ENCODE data around the gene UBTD2. TPM values are rescaled to one million over a fixed set of nuclear protein-coding genes. Genes with fewer than 3 reads are reported as not detected.
"Not testable (repeated sequence)": the region's sequence is repeated elsewhere in the genome, so short reads cannot be mapped to it uniquely, and the experiment has no call there.

Gene UBTD2
- polyA plus RNA-seq, 3 donors = 54.4 to 81.8 (median 74.5) TPM

- no peak for DNase-seq (ENCODE audit: extremely low read depth in 1 of 11, low read depth in 9 of 11, low spot score in 4 of 11)
These were observed 19.6 kb upstream of the UBTD2 start for GRCh38 chr5:172303162-172303561.

DNA sequence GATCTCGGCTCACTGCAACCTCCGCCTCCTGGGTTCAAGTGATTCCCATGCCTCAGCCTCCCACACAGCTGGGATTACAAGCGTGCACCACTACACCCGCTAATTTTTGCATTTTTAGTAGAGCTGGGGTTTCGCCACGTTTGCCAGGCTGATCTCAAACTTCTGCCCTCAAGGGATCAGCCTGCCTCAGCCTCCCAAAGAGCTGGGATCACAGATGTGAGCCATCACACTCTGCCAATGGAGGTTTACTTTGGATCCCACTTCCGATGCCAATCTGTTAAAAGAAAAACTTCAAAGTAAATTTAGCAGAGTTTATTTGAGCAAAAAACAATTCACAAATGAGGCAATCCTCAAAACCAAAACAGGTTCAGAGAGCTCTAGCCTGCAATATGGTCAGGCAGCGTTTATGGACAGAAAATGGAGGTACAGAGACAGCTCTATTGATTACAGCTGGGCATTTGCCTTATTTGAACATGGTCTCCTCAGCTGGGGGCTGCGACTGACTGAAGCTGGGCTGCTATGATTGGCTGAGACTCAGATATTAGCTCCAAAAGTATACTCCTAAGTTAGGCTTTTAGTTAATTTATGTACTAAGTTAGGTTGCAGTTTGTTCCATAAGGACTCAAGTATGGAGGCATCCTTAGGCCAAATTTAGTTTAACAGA is 18.6 kb upstream of the UBTD2 start:
- no peak for DNase-seq (ENCODE audit: extremely low read depth in 1 of 11, low read depth in 9 of 11, low spot score in 4 of 11)

DNA sequence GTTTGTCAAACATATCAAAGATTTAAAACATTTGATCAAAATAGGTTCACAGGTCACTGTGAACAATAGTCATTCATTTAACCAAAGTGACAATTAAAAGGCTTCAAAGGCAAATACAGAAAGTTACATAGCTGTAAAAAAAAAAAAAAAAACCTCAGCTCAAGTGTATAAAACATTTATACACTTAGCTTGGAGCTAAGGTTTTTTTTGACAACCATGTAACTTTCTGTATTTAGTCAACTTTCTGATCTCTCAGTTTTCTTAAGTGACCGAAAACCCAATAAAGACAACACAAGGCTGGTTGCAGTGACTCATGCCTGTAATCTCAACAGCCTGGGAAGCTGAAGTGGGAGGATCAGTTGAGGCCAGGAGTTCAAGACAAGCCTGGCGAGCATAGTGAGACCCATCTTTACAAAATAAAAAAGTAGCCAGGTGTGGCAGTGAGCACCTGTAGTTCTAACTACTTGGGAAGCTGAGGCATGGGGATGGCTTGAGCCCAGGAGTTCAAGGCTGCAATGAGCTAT is 16.4 kb upstream of the UBTD2 start:
- no peak for DNase-seq (ENCODE audit: extremely low read depth in 1 of 11, low read depth in 9 of 11, low spot score in 4 of 11)

DNA sequence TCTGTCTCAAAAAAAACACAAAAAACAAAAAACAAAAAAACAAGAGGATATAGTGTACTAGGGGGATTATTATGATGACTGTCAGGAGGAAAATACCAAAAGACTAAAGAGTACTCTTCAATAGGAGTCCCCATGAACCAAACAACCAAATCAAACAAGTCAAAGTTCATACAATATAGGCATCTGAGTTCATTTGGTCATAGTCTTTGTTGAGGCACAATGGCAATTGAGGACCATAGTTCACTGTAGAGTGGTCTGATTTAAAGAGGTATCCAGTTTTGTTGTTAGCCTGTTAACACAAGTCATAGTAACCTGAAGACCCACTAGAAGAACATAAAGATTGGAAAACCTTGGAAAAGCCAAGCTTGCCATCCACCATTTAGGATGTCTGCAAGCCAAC is 11.3 kb upstream of the UBTD2 start:
- no peak for DNase-seq (ENCODE audit: extremely low read depth in 1 of 11, low read depth in 9 of 11, low spot score in 4 of 11)

GRCh38 chr5:172293745-172294342 is 10.3 kb upstream of the UBTD2 start:
- no peak for DNase-seq (ENCODE audit: extremely low read depth in 1 of 11, low read depth in 9 of 11, low spot score in 4 of 11)

- peak in 7 of 11 donors; percentile 43 to 62 (median 51) for DNase-seq (ENCODE audit: extremely low read depth in 1 of 11, low read depth in 9 of 11, low spot score in 4 of 11)
These were observed 9.6 kb upstream of the UBTD2 start for GRCh38 chr5:172293054-172293744.

DNA sequence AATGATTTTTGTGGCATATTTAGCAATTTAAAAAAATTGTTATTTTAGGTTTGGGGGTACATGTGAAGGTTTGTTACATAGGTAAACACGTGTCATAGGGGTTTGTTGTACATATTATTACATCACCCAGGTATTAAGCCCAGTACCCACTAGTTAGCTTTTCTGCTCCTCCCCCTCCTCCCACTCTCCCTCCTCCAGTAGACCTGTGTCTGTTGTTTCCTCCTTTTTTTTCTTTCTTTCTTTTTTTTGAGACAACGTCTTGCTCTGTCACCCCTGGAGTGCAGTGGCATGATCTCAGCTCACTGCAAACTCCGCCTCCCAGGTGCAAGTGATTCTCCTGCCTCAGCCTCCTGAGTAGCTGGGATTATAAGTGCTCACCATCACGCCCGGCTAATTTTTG is 8.3 kb upstream of the UBTD2 start:
- DNase-seq (ENCODE audit: extremely low read depth in 1 of 11, low read depth in 9 of 11, low spot score in 4 of 11) = not testable (repeated sequence)

- DNase-seq (ENCODE audit: extremely low read depth in 1 of 11, low read depth in 9 of 11, low spot score in 4 of 11) = no peak
These were observed 4.9 kb upstream of the UBTD2 start for GRCh38 chr5:172288465-172288864.

DNA sequence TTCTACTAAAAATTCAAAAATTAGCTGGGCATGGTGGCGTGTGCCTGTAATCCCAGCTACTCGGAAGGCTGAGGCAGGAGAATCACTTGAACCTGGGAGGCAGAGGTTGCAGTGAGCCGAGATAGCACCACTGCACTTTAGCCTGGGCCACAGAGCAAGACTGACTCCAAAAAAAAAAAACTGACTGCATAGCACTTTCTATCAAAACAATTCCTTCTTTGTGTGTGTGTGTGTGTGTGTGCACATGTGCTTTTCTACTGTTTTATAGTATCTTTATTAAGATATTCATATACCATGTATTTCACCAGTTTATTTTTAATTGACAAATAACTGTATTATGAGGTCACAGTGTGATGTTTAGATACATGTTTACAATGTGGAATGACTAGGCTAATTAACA is 3.6 kb upstream of the UBTD2 start:
- DNase-seq (ENCODE audit: extremely low read depth in 1 of 11, low read depth in 9 of 11, low spot score in 4 of 11) = not testable (repeated sequence)

GRCh38 chr5:172285226-172286143 is 1.9 kb upstream of the UBTD2 start:
- no peak for DNase-seq (ENCODE audit: extremely low read depth in 1 of 11, low read depth in 9 of 11, low spot score in 4 of 11)

DNA sequence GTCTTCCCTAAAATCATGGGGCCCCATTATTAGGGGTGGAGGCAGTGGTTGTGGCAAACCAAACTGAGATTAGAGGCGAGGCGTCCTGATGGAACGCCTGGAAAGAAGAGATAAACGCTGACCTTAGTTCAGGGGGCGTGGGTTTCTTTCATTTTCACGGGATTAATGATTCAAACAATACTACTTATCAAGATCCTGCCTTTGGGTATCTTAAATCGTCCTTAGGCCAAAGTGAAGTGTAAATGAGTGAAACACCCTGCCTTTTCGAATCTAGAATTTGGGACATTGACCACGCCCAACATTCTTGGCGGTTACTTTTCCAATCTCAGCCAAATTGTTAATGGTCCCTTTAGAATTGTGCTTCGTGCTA is 1.0 kb upstream of the UBTD2 start:
- peak in 2 of 11 donors; percentile 18 to 28 for DNase-seq (ENCODE audit: extremely low read depth in 1 of 11, low read depth in 9 of 11, low spot score in 4 of 11)

- DNase-seq (ENCODE audit: extremely low read depth in 1 of 11, low read depth in 9 of 11, low spot score in 4 of 11) = peak in 9 of 11 donors; percentile 67 to 87 (median 85)
These were observed 472 bp upstream of the UBTD2 start for GRCh38 chr5:172283862-172284610.

- DNase-seq (ENCODE audit: extremely low read depth in 1 of 11, low read depth in 9 of 11, low spot score in 4 of 11) = no peak
These were observed 1.1 kb downstream of the UBTD2 start for GRCh38 chr5:172282272-172283019.

- DNase-seq (ENCODE audit: extremely low read depth in 1 of 11, low read depth in 9 of 11, low spot score in 4 of 11) = no peak
These were observed 2.2 kb downstream of the UBTD2 start for GRCh38 chr5:172281346-172281745.

GRCh38 chr5:172280929-172281328 is 2.6 kb downstream of the UBTD2 start:
- no peak for DNase-seq (ENCODE audit: extremely low read depth in 1 of 11, low read depth in 9 of 11, low spot score in 4 of 11)

GRCh38 chr5:172280317-172280716 is 3.2 kb downstream of the UBTD2 start:
- DNase-seq (ENCODE audit: extremely low read depth in 1 of 11, low read depth in 9 of 11, low spot score in 4 of 11) = no peak

DNA sequence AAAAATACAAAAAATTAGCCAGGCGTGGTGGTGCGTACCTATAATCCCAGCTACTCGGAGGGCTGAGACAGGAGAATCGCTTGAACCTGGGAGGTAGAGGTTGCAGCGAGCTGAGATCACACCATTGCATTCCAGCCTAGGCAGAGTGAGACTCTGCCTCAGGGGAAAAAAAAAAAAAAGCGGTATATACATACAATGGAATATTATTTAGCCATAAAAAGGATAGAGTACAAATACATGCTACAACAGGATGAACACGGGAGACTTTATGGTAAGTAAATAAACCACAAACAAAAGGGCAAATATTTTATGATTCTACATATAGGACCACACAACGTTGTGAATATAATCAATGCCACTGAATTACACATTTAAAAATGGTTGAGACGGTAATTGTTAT is 5.2 kb downstream of the UBTD2 start:
- no peak for DNase-seq (ENCODE audit: extremely low read depth in 1 of 11, low read depth in 9 of 11, low spot score in 4 of 11)

GRCh38 chr5:172276214-172276613 is 7.3 kb downstream of the UBTD2 start:
- no peak for DNase-seq (ENCODE audit: extremely low read depth in 1 of 11, low read depth in 9 of 11, low spot score in 4 of 11)

All from renal cortex interstitium (tissue), 11 donors.